PC-9 (cell line): ENCODE measurements around the gene CHSY1. TPM values are rescaled to one million over a fixed set of nuclear protein-coding genes. Genes with fewer than 3 reads are reported as not detected.

Source experiments
- Bru-seq: library from RNA; stranded (reverse); fragments of 400-500 nt; gene quantifications from one replicate; lab custom pipeline; 2021; lab: Mats Ljungman, UMichigan
- BruChase-seq, 2 experiments: library from RNA; stranded (reverse); fragments of 400-500 nt; gene quantifications; one replicate each; lab custom pipeline; 2021; lab: Mats Ljungman, UMichigan
- BruUV-seq: library from RNA; stranded (reverse); fragments of 400-500 nt; replicated peaks from 2 replicates; lab custom pipeline; 2021; lab: Mats Ljungman, UMichigan
- CTCF ChIA-PET: fragments of 300-600 bp; sonication (Branson Sonifier 250); formaldehyde crosslinking; loops from one replicate; lab custom pipeline; 2022; ENCODE audit warnings: antibody characterized with exemption; lab: Charles Lee
- POLR2A ChIA-PET: fragments of 300-600 bp; sonication (Branson Sonifier 250); formaldehyde crosslinking; loops from one replicate; lab custom pipeline; 2022; ENCODE audit warnings: antibody characterized with exemption; ENCODE audit not compliant: unreplicated experiment; lab: Charles Lee
- DNase-seq, 2 experiments: peaks; one replicate each; pipeline versions ENCODE4 v3.0.0 to v3.0.0-alpha.2; 2015 to 2022; ENCODE audit warnings: mixed read lengths in 1 of 2
- H2AFZ ChIP-seq: fragments of 200-600 bp; sonication (generic); 2 replicates; pipeline ENCODE4 v1.8.1; 2017; ENCODE audit warnings: antibody characterized with exemption
- H3F3A ChIP-seq: fragments of 200-600 bp; sonication (generic); 2 replicates; pipeline ENCODE4 v1.8.1; 2017; ENCODE audit warnings: antibody characterized with exemption, mild to moderate bottlenecking, low read depth; ENCODE audit not compliant: insufficient read depth
- H3K27ac ChIP-seq: fragments of 200-600 bp; sonication (generic); 2 replicates; pipeline ENCODE4 v1.6.1; 2016; ENCODE audit warnings: mixed run types
- H3K27me3 ChIP-seq: fragments of 200-600 bp; sonication (generic); 2 replicates; pipeline ENCODE4 v1.6.1; 2016; ENCODE audit warnings: low read depth, mixed run types; ENCODE audit not compliant: insufficient read depth
- H3K36me3 ChIP-seq: fragments of 200-600 bp; sonication (generic); 2 replicates; pipeline ENCODE4 v1.6.1; 2016; ENCODE audit warnings: low read depth, mixed run types
- H3K4me1 ChIP-seq: fragments of 200-600 bp; sonication (generic); replicated peaks from 2 replicates; pipeline ENCODE4 v1.6.1; 2016; ENCODE audit warnings: mixed run types; ENCODE audit not compliant: insufficient read depth
- H3K4me2 ChIP-seq: fragments of 200-600 bp; sonication (generic); 2 replicates; pipeline ENCODE4 v1.6.1; 2017; ENCODE audit warnings: mixed run types
- H3K4me3 ChIP-seq: fragments of 200-600 bp; sonication (generic); 2 replicates; pipeline ENCODE4 v1.6.1; 2016; ENCODE audit warnings: mixed run types
- H3K79me2 ChIP-seq: fragments of 200-600 bp; sonication (generic); 2 replicates; pipeline ENCODE4 v1.6.1; 2017; ENCODE audit warnings: low read depth, mixed run types
- H3K9me2 ChIP-seq: fragments of 200-600 bp; sonication (generic); 2 replicates; pipeline ENCODE4 v1.8.1; 2017; ENCODE audit warnings: mild to moderate bottlenecking; ENCODE audit not compliant: insufficient read depth
- H3K9me3 ChIP-seq: fragments of 200-600 bp; sonication (generic); 2 replicates; pipeline ENCODE4 v1.8.1; 2016; ENCODE audit warnings: low read depth; ENCODE audit not compliant: insufficient read depth
- H4K20me1 ChIP-seq: fragments of 200-600 bp; sonication (generic); 2 replicates; pipeline ENCODE4 v1.8.1; 2017; ENCODE audit not compliant: insufficient read depth
- EZH2 ChIP-seq: fragments of 200-600 bp; sonication (generic); IDR thresholded peaks from 2 replicates; pipeline ENCODE4 v1.8.0; 2017; ENCODE audit warnings: antibody characterized with exemption, low read depth
- intact Hi-C: fragments of 100-400 bp; cut with micrococcal nuclease; formaldehyde crosslinking; loops from one replicate; pipeline ENCODE4 v1.10.0; 2022; ENCODE audit not compliant: unreplicated experiment
- long read RNA-seq: library from polyadenylated mRNA; stranded (forward); transcript quantifications from one replicate; pipeline ENCODE4 v2.0.0, GENCODE V29; 2022
- total RNA-seq: library from RNA; stranded (reverse); gene quantifications from 2 replicates; pipeline ENCODE4 v1.2.3, GENCODE V29; 2021
- TF ChIP-seq, protein P1 (sequence below): fragments of 200-600 bp; sonication (generic); conservative IDR thresholded peaks from 2 replicates; pipeline ENCODE4 v1.6.1; 2017; ENCODE audit warnings: mixed run types, antibody characterized with exemption, mild to moderate bottlenecking, moderate library complexity

The CHSY1 gene
- total RNA-seq (10.3 and 10.7 TPM in 2 replicates), Bru-seq, nascent RNA (percentile 72 among the genes with signal in this experiment), BruChase-seq, experiment 1, labeled RNA remaining after a 2-hour chase (percentile 73 among the genes with signal in this experiment), BruChase-seq, experiment 2, labeled RNA remaining after a 6-hour chase (percentile 64 among the genes with signal in this experiment)
- long read RNA-seq, full-length matches to known transcripts, result 3 of 6 reads
- long read RNA-seq, partial matches to known transcripts, result 0 of 6 reads
- long read RNA-seq, other reads (novel, unspliced or antisense), result 3 of 6 reads

- CTCF ChIA-PET, result interaction anchor here (0.6 kb wide), 2 partner anchors 235 to 1459 kb away, joined by 3 to 5 read pairs; no protein-coding TSS in a partner anchor
- POLR2A ChIA-PET, result interaction anchor here (0.6 kb wide), 1 partner anchor 80 kb away, joined by 10 read pairs; no protein-coding TSS in a partner anchor
- Histone ChIP-seq H2AFZ (peak within 1 kb of the TSS; percentile 87), H3K9me2 (no peaks in the 10 kb centered on the region), H3K9me3 (no peaks in the 10 kb centered on the region), H3F3A (peaks cover 12% of the 10 kb centered on the region; the same call in 1 of the 2 replicates), H3K79me2 (peaks cover 31% of the 10 kb centered on the region), H4K20me1 (peaks cover 17% of the 10 kb centered on the region), H3K4me1 (peaks cover 16% of the 10 kb centered on the region), H3K36me3 (no peaks in the 10 kb centered on the region), H3K4me3 (peak within 1 kb of the TSS; percentile 87), H3K27ac (no peak within 1 kb of the TSS), H3K27me3 (no peaks in the 10 kb centered on the region), H3K4me2 (peak within 1 kb of the TSS; percentile 98)
- BruUV-seq, result no TSS peak
- intact Hi-C loops, result loop anchor here (1.0 to 10.0 kb wide), 3 partner anchors 25 to 650 kb away; partner anchors contain the start of genes ASB7, LINS1, LRRK1 and SELENOS
- peak; percentile 63 to 83 for DNase-seq
- TF ChIP-seq, protein P1, sequence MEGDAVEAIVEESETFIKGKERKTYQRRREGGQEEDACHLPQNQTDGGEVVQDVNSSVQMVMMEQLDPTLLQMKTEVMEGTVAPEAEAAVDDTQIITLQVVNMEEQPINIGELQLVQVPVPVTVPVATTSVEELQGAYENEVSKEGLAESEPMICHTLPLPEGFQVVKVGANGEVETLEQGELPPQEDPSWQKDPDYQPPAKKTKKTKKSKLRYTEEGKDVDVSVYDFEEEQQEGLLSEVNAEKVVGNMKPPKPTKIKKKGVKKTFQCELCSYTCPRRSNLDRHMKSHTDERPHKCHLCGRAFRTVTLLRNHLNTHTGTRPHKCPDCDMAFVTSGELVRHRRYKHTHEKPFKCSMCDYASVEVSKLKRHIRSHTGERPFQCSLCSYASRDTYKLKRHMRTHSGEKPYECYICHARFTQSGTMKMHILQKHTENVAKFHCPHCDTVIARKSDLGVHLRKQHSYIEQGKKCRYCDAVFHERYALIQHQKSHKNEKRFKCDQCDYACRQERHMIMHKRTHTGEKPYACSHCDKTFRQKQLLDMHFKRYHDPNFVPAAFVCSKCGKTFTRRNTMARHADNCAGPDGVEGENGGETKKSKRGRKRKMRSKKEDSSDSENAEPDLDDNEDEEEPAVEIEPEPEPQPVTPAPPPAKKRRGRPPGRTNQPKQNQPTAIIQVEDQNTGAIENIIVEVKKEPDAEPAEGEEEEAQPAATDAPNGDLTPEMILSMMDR, result no peak
- TF ChIP-seq EZH2, result no peak
Observed at GRCh38 chr15:101251830-101252820, at the start of gene CHSY1. Gene CHSY1, minus strand, starts transcription at chr15:101252048. Its CDS starts 592 bp downstream, at chr15:101251456.

DNA sequence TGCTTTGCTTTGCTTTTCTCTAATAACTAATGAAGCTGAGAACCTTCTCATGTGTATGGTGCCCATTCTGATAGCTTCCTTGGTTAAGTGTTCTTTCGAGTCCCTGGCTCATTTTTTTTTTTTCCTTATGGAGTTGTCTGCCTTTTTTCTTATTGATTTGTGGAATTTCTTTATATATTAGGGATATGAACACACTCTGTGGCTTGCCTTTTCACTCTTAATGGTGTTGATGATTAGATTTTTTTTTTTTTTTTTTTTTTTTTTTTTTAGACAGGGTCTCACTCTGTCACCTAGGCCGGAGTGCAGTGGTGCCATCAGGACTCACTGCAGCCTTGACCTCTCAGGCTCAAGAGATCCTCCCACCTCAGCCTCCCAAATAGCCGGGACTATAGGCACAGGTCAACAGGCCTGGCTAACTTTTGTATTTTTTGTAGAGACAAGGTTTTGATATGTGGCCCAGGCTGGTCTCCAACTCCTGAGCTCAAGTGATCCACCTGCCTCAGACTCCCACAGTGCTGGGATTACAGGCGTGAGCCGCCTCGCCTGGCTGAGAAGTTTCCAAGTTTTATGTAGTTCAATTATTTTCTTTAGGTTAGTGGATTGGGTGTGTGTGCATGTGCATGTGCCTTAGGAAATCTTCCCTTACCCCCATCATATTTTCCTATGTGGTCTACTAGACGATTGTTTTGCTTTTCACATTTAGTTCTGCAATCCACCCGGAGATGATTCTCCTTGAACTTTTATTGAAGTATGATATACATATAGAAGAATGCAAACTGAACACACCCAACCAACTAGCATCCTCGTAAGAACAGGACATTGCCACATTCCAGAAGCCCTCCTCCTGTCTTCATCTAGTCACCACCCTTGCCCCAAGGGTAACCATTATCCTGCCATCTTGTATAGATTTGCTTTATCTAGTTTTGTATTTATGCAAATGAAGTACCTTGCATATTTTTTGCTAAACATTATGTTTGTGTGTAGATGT is 44.9 kb upstream of the CHSY1 start:
- peak in 1 of 2 experiments; percentile 59 for DNase-seq
- no peaks in the 10 kb centered on the region for H3K9me3 ChIP-seq
- CTCF ChIA-PET, result interaction anchor here (0.6 to 1.2 kb wide), 2 partner anchors 345 to 358 kb away, joined by 3 to 4 read pairs; no protein-coding TSS in a partner anchor

More for the DNA sequence above, 44.9 kb upstream of the CHSY1 start:
- H4K20me1 ChIP-seq, result peaks cover 28% of the 10 kb centered on the region
- no peaks in the 10 kb centered on the region for H3K27me3 ChIP-seq
- H3K27ac ChIP-seq, result no peak overlapping the region
- H3K9me2 ChIP-seq, result no peaks in the 10 kb centered on the region
- no peak for TF ChIP-seq EZH2
- TF ChIP-seq, protein P1, result no peak
- BruUV-seq, result no TSS peak
- no peak overlapping the region for H2AFZ ChIP-seq
- intact Hi-C loops, result loop anchor here (5.0 kb wide), 1 partner anchor 281 kb away; no protein-coding TSS in a partner anchor
- 0 out of 2 replicates have a peak, but pooled peaks cover 7% of the 10 kb centered on the region for H3K36me3 ChIP-seq
- H3K79me2 ChIP-seq, result peaks cover 47% of the 10 kb centered on the region
- peaks cover 35% of the 10 kb centered on the region for H3K4me1 ChIP-seq
- POLR2A ChIA-PET, result no interaction called here
- peak overlapping the region; percentile 93 for H3K4me3 ChIP-seq
- peak overlapping the region; percentile 82 for H3K4me2 ChIP-seq
- peaks cover 17% of the 10 kb centered on the region for H3F3A ChIP-seq
